ENCODE results near the gene NOTUM. TPM values are rescaled to one million over a fixed set of nuclear protein-coding genes. Genes with fewer than 3 reads are reported as not detected.

NOTUM gene
- total and polyA plus RNA-seq, 10 of the 15 experiments (the other 5 are each of a cell fraction or from before 2014, with no cell fraction given): 0.04 to 0.13 TPM; not detected in 8

DNA sequence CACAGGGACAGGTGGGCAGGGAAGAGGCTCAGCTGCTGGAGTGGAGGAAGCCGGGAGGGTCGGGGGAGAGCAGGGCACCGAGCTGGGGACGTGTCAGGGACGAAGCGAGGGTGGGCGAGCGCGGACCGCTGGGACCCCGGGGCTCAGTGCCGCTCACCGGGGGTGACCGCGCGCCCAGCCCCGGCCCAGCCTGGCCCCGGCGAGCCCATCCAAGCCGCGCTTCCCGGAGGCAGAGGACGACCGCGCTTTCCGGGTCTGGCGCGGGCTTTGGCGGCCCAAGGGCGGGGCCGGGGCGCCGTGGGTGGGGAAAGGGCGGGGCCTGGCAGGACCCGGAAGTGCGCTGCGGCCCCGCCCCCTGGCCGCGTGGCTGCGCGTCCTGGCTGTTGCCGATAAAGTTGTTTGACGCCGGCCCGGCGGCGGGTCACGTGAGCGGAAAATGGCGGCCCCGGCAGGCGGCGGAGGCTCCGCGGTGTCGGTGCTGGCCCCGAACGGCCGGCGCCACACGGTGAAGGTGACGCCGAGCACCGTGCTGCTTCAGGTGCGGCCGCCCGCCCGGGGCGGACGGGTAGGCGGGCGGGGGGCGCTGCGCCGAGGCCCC lies 16.3 kb upstream of the NOTUM start, which contains the start of gene ASPSCR1:
Gene ASPSCR1 (plus strand): TSS at position 419 of the 598 bp plus-strand sequence. CDS start 18 bp downstream, at position 437.
- ChIA-PET CTCF (interaction anchor here (0.7 to 0.8 kb wide), 2 partner anchors 18 to 39 kb away, joined by 3 to 6 read pairs; no protein-coding TSS in a partner anchor), POLR2A (interaction anchor here (1.0 to 2.4 kb wide), 4 partner anchors 9 to 320 kb away, joined by 3 to 18 read pairs (median 4); partner anchors contain the start of genes CENPX and LRRC45), SMC1A (ENCODE audit: uncharacterized antibody, unreplicated experiment) (interaction anchor here (1.6 kb wide), 1 partner anchor 9 kb away, joined by 4 read pairs; no protein-coding TSS in a partner anchor), RAD21 (ENCODE audit: unreplicated experiment) (no interaction called here)
- in situ Hi-C loops (cut with MboI) (no loop called here), intact Hi-C loops (cut with micrococcal nuclease; ENCODE audit: unreplicated experiment) (no loop called here)
- ATAC-seq (peak; percentile 90), FAIRE-seq (peak; percentile 49), DNase-seq (ENCODE audit: low read depth, low spot score) (peak; percentile 34)
- Histone ChIP-seq H2AFZ (ENCODE audit: control insufficient read depth, low read depth, low read length) (peak within 1 kb of the TSS; percentile 78), H3K79me2 (ENCODE audit: control insufficient read depth, insufficient read depth, low read length) (no peaks in the 10 kb centered on the region; the same call in 1 of the 2 replicates), H3K4me1 (ENCODE audit: control insufficient read depth, insufficient read depth, low read length) (peaks cover 14% of the 10 kb centered on the region), H4K20me1 (ENCODE audit: control insufficient read depth, insufficient read depth) (no peaks in the 10 kb centered on the region), H3K27ac (ENCODE audit: control insufficient read depth, insufficient read depth) (peak within 1 kb of the TSS; percentile 87), H3K9ac (ENCODE audit: control insufficient read depth, insufficient read depth, low read length) (peak within 1 kb of the TSS; percentile 92), H3K4me3 (peak within 1 kb of the TSS; percentile 87), H3K9me3 (replicated peaks; ENCODE audit: control insufficient read depth, insufficient read depth, low read length) (peaks cover 2% of the 10 kb centered on the region; the same call in 2 of the 3 replicates), H3K27me3 (replicated peaks in 1 of 2; ENCODE audit: control insufficient read depth in 2 of 2, insufficient read depth in 2 of 2, low read length in 1 of 2) (no peaks in the 10 kb centered on the region), H3K4me2 (ENCODE audit: control insufficient read depth, insufficient read depth) (peak within 1 kb of the TSS; percentile 99), H3K36me3 (ENCODE audit: control insufficient read depth in 2 of 2, insufficient read depth in 2 of 2, low read length in 1 of 2) (no peaks in the 10 kb centered on the region; a peak in 1 of 4 replicates)
- WGBS (ENCODE audit: insufficient coverage, insufficient replicate concordance, low lambda C conversion rate, missing lambda C conversion rate): under 1% methylated on average over 58 of the region's 76 CpGs
- BruUV-seq (replicated peaks): no TSS peak
- TF ChIP-seq CREM (IDR thresholded peaks at IDR 0.05; ENCODE audit: low read depth): peak; percentile 89
- peak; percentile 82 for TF ChIP-seq POLR2AphosphoS5 (IDR thresholded peaks at IDR 0.05; ENCODE audit: low read length)
- TF ChIP-seq IKZF1 (conservative IDR thresholded peaks at IDR 0.05): peak; percentile 95
- peak; percentile 72; the same call in 1 of the 2 replicates for TF ChIP-seq NR2F1 (conservative IDR thresholded peaks at IDR 0.05)
- peak; percentile 94 for TF ChIP-seq KLF5 (IDR thresholded peaks at IDR 0.05; ENCODE audit: partially characterized antibody)
- TF ChIP-seq CHD4 (IDR thresholded peaks at IDR 0.05): no peak
- TF ChIP-seq GABPA (IDR thresholded peaks at IDR 0.05; ENCODE audit: low read depth): no peak
- peak; percentile 61 for TF ChIP-seq SMAD5 (IDR thresholded peaks at IDR 0.05; ENCODE audit: low read depth)
- TF ChIP-seq MXI1 (IDR thresholded peaks at IDR 0.05; ENCODE audit: low read depth, low read length): peak; percentile 85
- TF ChIP-seq BACH1 (IDR thresholded peaks at IDR 0.05; ENCODE audit: borderline replicate concordance): peak; percentile 1; the same call in 1 of the 2 replicates
- TF ChIP-seq, protein P1, sequence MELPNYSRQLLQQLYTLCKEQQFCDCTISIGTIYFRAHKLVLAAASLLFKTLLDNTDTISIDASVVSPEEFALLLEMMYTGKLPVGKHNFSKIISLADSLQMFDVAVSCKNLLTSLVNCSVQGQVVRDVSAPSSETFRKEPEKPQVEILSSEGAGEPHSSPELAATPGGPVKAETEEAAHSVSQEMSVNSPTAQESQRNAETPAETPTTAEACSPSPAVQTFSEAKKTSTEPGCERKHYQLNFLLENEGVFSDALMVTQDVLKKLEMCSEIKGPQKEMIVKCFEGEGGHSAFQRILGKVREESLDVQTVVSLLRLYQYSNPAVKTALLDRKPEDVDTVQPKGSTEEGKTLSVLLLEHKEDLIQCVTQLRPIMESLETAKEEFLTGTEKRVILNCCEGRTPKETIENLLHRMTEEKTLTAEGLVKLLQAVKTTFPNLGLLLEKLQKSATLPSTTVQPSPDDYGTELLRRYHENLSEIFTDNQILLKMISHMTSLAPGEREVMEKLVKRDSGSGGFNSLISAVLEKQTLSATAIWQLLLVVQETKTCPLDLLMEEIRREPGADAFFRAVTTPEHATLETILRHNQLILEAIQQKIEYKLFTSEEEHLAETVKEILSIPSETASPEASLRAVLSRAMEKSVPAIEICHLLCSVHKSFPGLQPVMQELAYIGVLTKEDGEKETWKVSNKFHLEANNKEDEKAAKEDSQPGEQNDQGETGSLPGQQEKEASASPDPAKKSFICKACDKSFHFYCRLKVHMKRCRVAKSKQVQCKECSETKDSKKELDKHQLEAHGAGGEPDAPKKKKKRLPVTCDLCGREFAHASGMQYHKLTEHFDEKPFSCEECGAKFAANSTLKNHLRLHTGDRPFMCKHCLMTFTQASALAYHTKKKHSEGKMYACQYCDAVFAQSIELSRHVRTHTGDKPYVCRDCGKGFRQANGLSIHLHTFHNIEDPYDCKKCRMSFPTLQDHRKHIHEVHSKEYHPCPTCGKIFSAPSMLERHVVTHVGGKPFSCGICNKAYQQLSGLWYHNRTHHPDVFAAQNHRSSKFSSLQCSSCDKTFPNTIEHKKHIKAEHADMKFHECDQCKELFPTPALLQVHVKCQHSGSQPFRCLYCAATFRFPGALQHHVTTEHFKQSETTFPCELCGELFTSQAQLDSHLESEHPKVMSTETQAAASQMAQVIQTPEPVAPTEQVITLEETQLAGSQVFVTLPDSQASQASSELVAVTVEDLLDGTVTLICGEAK (IDR thresholded peaks at IDR 0.05; ENCODE audit: borderline replicate concordance): peak; percentile 97
- TF ChIP-seq, protein P2, sequence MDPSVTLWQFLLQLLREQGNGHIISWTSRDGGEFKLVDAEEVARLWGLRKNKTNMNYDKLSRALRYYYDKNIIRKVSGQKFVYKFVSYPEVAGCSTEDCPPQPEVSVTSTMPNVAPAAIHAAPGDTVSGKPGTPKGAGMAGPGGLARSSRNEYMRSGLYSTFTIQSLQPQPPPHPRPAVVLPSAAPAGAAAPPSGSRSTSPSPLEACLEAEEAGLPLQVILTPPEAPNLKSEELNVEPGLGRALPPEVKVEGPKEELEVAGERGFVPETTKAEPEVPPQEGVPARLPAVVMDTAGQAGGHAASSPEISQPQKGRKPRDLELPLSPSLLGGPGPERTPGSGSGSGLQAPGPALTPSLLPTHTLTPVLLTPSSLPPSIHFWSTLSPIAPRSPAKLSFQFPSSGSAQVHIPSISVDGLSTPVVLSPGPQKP (IDR thresholded peaks at IDR 0.05; ENCODE audit: low read depth, low read length): peak; percentile 81
- TF ChIP-seq TCF3 (IDR thresholded peaks at IDR 0.05; ENCODE audit: borderline replicate concordance, insufficient read depth, low read depth, low read length): 0 out of 2 replicates have a peak, but pooled peaks have one; percentile 36
- TF ChIP-seq SMARCA5 (IDR thresholded peaks at IDR 0.05): no peak
- TF ChIP-seq, protein P3, sequence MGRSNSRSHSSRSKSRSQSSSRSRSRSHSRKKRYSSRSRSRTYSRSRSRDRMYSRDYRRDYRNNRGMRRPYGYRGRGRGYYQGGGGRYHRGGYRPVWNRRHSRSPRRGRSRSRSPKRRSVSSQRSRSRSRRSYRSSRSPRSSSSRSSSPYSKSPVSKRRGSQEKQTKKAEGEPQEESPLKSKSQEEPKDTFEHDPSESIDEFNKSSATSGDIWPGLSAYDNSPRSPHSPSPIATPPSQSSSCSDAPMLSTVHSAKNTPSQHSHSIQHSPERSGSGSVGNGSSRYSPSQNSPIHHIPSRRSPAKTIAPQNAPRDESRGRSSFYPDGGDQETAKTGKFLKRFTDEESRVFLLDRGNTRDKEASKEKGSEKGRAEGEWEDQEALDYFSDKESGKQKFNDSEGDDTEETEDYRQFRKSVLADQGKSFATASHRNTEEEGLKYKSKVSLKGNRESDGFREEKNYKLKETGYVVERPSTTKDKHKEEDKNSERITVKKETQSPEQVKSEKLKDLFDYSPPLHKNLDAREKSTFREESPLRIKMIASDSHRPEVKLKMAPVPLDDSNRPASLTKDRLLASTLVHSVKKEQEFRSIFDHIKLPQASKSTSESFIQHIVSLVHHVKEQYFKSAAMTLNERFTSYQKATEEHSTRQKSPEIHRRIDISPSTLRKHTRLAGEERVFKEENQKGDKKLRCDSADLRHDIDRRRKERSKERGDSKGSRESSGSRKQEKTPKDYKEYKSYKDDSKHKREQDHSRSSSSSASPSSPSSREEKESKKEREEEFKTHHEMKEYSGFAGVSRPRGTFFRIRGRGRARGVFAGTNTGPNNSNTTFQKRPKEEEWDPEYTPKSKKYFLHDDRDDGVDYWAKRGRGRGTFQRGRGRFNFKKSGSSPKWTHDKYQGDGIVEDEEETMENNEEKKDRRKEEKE (IDR thresholded peaks at IDR 0.05): no peak
- TF ChIP-seq ATF7 (IDR thresholded peaks at IDR 0.05; ENCODE audit: low read depth): no peak
- peak; percentile 91 for TF ChIP-seq RELA (IDR thresholded peaks at IDR 0.05; ENCODE audit: borderline replicate concordance, partially characterized antibody)
